Gastrocnemius medialis (tissue), 4 donors: ENCODE data around the gene RAB44.

Source experiments
- POLR2A ChIP-seq, 2 donors: fragments of 450-650 bp; IDR thresholded peaks; one replicate each; pipeline ENCODE4 v1.6.1; 2017; ENCODE audit warnings: antibody characterized with exemption in 2 of 2, mild to moderate bottlenecking in 2 of 2, moderate library complexity in 2 of 2
- TF ChIP-seq, protein P1 (sequence below), 5 experiments: fragments of 450-650 bp in 3 of 5; fragments of 200-600 bp in 2 of 5; sonication (generic) in 2 of 5; IDR thresholded peaks in 4 of 5; conservative IDR thresholded peaks in 1 of 5; 1 replicate in 4 of 5; 2 replicates in 1 of 5; pipeline ENCODE4 v1.5.1; 2016 to 2019; ENCODE audit warnings: antibody characterized with exemption in 5 of 5, mild to moderate bottlenecking in 3 of 5, moderate library complexity in 3 of 5

GRCh38 chr6:36758516-36759147 lies 61.0 kb downstream of the RAB44 start:
- TF ChIP-seq, protein P1, sequence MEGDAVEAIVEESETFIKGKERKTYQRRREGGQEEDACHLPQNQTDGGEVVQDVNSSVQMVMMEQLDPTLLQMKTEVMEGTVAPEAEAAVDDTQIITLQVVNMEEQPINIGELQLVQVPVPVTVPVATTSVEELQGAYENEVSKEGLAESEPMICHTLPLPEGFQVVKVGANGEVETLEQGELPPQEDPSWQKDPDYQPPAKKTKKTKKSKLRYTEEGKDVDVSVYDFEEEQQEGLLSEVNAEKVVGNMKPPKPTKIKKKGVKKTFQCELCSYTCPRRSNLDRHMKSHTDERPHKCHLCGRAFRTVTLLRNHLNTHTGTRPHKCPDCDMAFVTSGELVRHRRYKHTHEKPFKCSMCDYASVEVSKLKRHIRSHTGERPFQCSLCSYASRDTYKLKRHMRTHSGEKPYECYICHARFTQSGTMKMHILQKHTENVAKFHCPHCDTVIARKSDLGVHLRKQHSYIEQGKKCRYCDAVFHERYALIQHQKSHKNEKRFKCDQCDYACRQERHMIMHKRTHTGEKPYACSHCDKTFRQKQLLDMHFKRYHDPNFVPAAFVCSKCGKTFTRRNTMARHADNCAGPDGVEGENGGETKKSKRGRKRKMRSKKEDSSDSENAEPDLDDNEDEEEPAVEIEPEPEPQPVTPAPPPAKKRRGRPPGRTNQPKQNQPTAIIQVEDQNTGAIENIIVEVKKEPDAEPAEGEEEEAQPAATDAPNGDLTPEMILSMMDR (IDR thresholded peaks at IDR 0.05 in 4 of 5, conservative IDR thresholded peaks at IDR 0.05 in 1 of 5) = no peak
- no peak for TF ChIP-seq POLR2A (IDR thresholded peaks at IDR 0.05)
